NCI-H460 (cell line): ENCODE data around the gene JMJD8. TPM values are rescaled to one million over a fixed set of nuclear protein-coding genes. Genes with fewer than 3 reads are reported as not detected.

Experiments used
- DNase-seq: peaks from one replicate; pipeline ENCODE4 v3.0.0-alpha.2; 2016; ENCODE audit warnings: low read depth; ENCODE audit errors: extremely low read depth
- polyA plus RNA-seq: library from polyadenylated mRNA; depleted of rRNA; stranded (reverse); fragments of >200 nt; gene quantifications from 2 replicates; pipeline ENCODE4 v1.2.3, GENCODE V29; 2014; cell fraction: nucleus; rRNA removed
- total RNA-seq: library from RNA; depleted of rRNA; stranded (reverse); fragments of >200 nt; shearing (Covaris generic); gene quantifications from 2 replicates; pipeline ENCODE4 v1.2.3, GENCODE V29; 2014; rRNA removed

The JMJD8 gene
- total RNA-seq = 46.5 and 52.1 TPM in 2 replicates
- polyA plus RNA-seq = 122 and 162 TPM in 2 replicates

- peak; percentile 95 for DNase-seq
Measured at GRCh38 chr16:684071-684794, at the start of gene JMJD8. Gene JMJD8 (minus strand): TSS chr16:684334. CDS start chr16:684319, 15 bp downstream.

GRCh38 chr16:733382-734207, 49.5 kb upstream of the JMJD8 start:
- no peak for DNase-seq

GRCh38 chr16:732936-733335, 48.8 kb upstream of the JMJD8 start:
- no peak for DNase-seq

GRCh38 chr16:732332-732731, 48.2 kb upstream of the JMJD8 start:
- DNase-seq = no peak

- DNase-seq = no peak
Measured at GRCh38 chr16:730666-731509, 46.8 kb upstream of the JMJD8 start.

- DNase-seq = no peak
Measured at GRCh38 chr16:729768-730665, 45.9 kb upstream of the JMJD8 start.

GRCh38 chr16:728890-729744, 45.0 kb upstream of the JMJD8 start:
- DNase-seq = no peak

- peak; percentile 82 for DNase-seq
Measured at GRCh38 chr16:728131-728889, 44.2 kb upstream of the JMJD8 start.

GRCh38 chr16:727291-727977, 43.3 kb upstream of the JMJD8 start:
- DNase-seq = no peak

- DNase-seq = no peak
Measured at GRCh38 chr16:726438-727290, 42.5 kb upstream of the JMJD8 start, which contains the start of the genes CCDC78 and HAGHL. Gene CCDC78 (minus strand): TSS chr16:726443. CDS start chr16:726367, 76 bp downstream. Gene HAGHL (plus strand): TSS chr16:727106. CDS start chr16:727510, 404 bp downstream.

GRCh38 chr16:726188-726437, 42.0 kb upstream of the JMJD8 start:
- DNase-seq = no peak

- DNase-seq = no peak
Measured at GRCh38 chr16:725463-726187, 41.5 kb upstream of the JMJD8 start.

GRCh38 chr16:725041-725376, 40.9 kb upstream of the JMJD8 start:
- DNase-seq = no peak

GRCh38 chr16:724188-725040, 40.3 kb upstream of the JMJD8 start:
- no peak for DNase-seq

GRCh38 chr16:723695-724094, 39.6 kb upstream of the JMJD8 start:
- DNase-seq = no peak
